ENCODE results near the gene SGCD. TPM values are rescaled to one million over a fixed set of nuclear protein-coding genes. Genes with fewer than 3 reads are reported as not detected.

SGCD gene
- total RNA-seq, 1 experiment from 2014 or later = not detected

GRCh38 chr5:156794687-156795086 is 467.7 kb downstream of the SGCD start:
- no peak overlapping the region for H3K4me2 ChIP-seq (ENCODE audit: low read length)
- TF ChIP-seq ELF1 (IDR thresholded peaks at IDR 0.05; ENCODE audit: borderline replicate concordance, low read depth) (no peak), POLR2A (IDR thresholded peaks at IDR 0.05; ENCODE audit: borderline replicate concordance, extremely low read depth, insufficient read depth, insufficient read length) (no peak), SP1 (IDR thresholded peaks at IDR 0.05; ENCODE audit: low read depth) (no peak), YY1 (IDR thresholded peaks at IDR 0.05; ENCODE audit: extremely low read depth, insufficient replicate concordance, low read depth, low read length) (no peak), EZH2phosphoT487 (IDR thresholded peaks at IDR 0.05; ENCODE audit: borderline replicate concordance) (no peak), RAD21 (IDR thresholded peaks at IDR 0.05; ENCODE audit: low read depth) (no peak), MAX (IDR thresholded peaks at IDR 0.05) (no peak), ZFX (IDR thresholded peaks at IDR 0.05) (no peak), POLR2AphosphoS5 (IDR thresholded peaks at IDR 0.05; ENCODE audit: low read depth, low read length) (no peak), SIN3A (IDR thresholded peaks at IDR 0.05; ENCODE audit: low read depth) (no peak), EGR1 (IDR thresholded peaks at IDR 0.05; ENCODE audit: low read depth) (no peak), CTCF (IDR thresholded peaks at IDR 0.05 in 2 of 3, conservative IDR thresholded peaks at IDR 0.05 in 1 of 3; ENCODE audit: borderline replicate concordance in 1 of 3, insufficient read depth in 1 of 3, low read depth in 2 of 3, low read length in 2 of 3) (no peak), CBX3 (IDR thresholded peaks at IDR 0.05; ENCODE audit: low read depth) (no peak), EZH2 (IDR thresholded peaks at IDR 0.05) (no peak)
- TF ChIP-seq, protein P1, sequence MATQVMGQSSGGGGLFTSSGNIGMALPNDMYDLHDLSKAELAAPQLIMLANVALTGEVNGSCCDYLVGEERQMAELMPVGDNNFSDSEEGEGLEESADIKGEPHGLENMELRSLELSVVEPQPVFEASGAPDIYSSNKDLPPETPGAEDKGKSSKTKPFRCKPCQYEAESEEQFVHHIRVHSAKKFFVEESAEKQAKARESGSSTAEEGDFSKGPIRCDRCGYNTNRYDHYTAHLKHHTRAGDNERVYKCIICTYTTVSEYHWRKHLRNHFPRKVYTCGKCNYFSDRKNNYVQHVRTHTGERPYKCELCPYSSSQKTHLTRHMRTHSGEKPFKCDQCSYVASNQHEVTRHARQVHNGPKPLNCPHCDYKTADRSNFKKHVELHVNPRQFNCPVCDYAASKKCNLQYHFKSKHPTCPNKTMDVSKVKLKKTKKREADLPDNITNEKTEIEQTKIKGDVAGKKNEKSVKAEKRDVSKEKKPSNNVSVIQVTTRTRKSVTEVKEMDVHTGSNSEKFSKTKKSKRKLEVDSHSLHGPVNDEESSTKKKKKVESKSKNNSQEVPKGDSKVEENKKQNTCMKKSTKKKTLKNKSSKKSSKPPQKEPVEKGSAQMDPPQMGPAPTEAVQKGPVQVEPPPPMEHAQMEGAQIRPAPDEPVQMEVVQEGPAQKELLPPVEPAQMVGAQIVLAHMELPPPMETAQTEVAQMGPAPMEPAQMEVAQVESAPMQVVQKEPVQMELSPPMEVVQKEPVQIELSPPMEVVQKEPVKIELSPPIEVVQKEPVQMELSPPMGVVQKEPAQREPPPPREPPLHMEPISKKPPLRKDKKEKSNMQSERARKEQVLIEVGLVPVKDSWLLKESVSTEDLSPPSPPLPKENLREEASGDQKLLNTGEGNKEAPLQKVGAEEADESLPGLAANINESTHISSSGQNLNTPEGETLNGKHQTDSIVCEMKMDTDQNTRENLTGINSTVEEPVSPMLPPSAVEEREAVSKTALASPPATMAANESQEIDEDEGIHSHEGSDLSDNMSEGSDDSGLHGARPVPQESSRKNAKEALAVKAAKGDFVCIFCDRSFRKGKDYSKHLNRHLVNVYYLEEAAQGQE (IDR thresholded peaks at IDR 0.05; ENCODE audit: low read depth) = no peak
- no peaks in the 10 kb centered on the region for H3K79me2 ChIP-seq (ENCODE audit: insufficient read depth, low read length)
- no peak overlapping the region for H2AFZ ChIP-seq (ENCODE audit: low read depth, low read length, poor library complexity, severe bottlenecking)
- no peak for DNase-seq (ENCODE audit: low read depth, low spot score)
- H3K9ac ChIP-seq (ENCODE audit: low read length) = no peak overlapping the region
- no peaks in the 10 kb centered on the region for H3K4me1 ChIP-seq (ENCODE audit: control insufficient read depth in 1 of 2, insufficient read depth in 2 of 2, low read length in 2 of 2)
- ChIA-PET POLR2A (no interaction called here), RAD21 (ENCODE audit: low non-redundant PET in 1 of 2, low total read pairs in 2 of 2, uncharacterized antibody in 2 of 2, unreplicated experiment in 2 of 2) (no interaction called here), CTCF (no interaction called here)
- no peaks in the 10 kb centered on the region for H3K9me3 ChIP-seq (ENCODE audit: control insufficient read depth in 1 of 2, insufficient read depth in 1 of 2, low read depth in 1 of 2, low read length in 2 of 2)
- BruUV-seq (replicated peaks) = no TSS peak
- intact Hi-C loops (cut with micrococcal nuclease) = no loop called here
- H3K27ac ChIP-seq (ENCODE audit: low read depth, low read length) = no peak overlapping the region
- H3K27me3 ChIP-seq (ENCODE audit: insufficient read depth, low read length) = no peaks in the 10 kb centered on the region
- H4K20me1 ChIP-seq (ENCODE audit: insufficient read depth) = no peaks in the 10 kb centered on the region
- no peaks in the 10 kb centered on the region for H3K9me2 ChIP-seq (ENCODE audit: insufficient read depth)
- no peak for ATAC-seq
- no peaks in the 10 kb centered on the region for H3K36me3 ChIP-seq (ENCODE audit: control insufficient read depth in 1 of 2, insufficient read depth in 2 of 2, low read length in 2 of 2)
- H3K4me3 ChIP-seq (replicated peaks in 1 of 2; ENCODE audit: low read depth in 1 of 2, low read length in 2 of 2) = no peak overlapping the region

Data from HCT116 (cell line).